HCT116 (cell line): Measurements from ENCODE around the gene SLC46A3. TPM values are rescaled to one million over a fixed set of nuclear protein-coding genes. Genes with fewer than 3 reads are reported as not detected.
A peak's percentile ranks its signal among the peaks of the same experiment; 100 is the strongest.

Source experiments
- ATAC-seq: fragments of 200-7000 bp; cut with Tn5 transposase; 2 replicates; pipeline ENCODE4 v1.9.1; 2020; ENCODE audit warnings: mild to moderate bottlenecking, moderate library complexity
- BruUV-seq: library from RNA; stranded (reverse); fragments of 400-500 nt; replicated peaks from 2 replicates; lab custom pipeline; 2021; lab: Mats Ljungman, UMichigan
- CTCF ChIA-PET: fragments of 300-600 bp; sonication (Branson Sonifier 250); formaldehyde crosslinking; loops from one replicate; lab custom pipeline; 2021; ENCODE audit warnings: antibody characterized with exemption; lab: Charles Lee
- POLR2A ChIA-PET: fragments of 300-600, 350-600 bp; sonication (Branson Sonifier 250); formaldehyde crosslinking; loops from one replicate; lab custom pipeline; 2021; ENCODE audit warnings: antibody characterized with exemption; lab: Charles Lee
- RAD21 ChIA-PET, 2 experiments: fragments of 300-600 bp; sonication (Branson Sonifier 250); formaldehyde crosslinking; loops; one replicate each; lab custom pipeline; 2023; ENCODE audit warnings: low total read pairs in 2 of 2; ENCODE audit not compliant: uncharacterized antibody in 2 of 2, unreplicated experiment in 2 of 2, low non-redundant PET in 1 of 2; lab: Charles Lee
- DNase-seq: peaks from one replicate; pipeline ENCODE4 v3.0.0-alpha.2; 2010; ENCODE audit warnings: low read depth, low spot score
- H2AFZ ChIP-seq: fragments of 200-600 bp; shearing (Covaris generic), sonication (generic); 2 replicates; pipeline ENCODE4 v1.6.1; 2017; ENCODE audit warnings: low read depth, mixed run types, mixed read lengths, antibody characterized with exemption, low read length; ENCODE audit not compliant: poor library complexity, severe bottlenecking
- H3K27ac ChIP-seq: 2 replicates; pipeline ENCODE4 v1.5.1; 2012; ENCODE audit warnings: low read depth, low read length
- H3K27me3 ChIP-seq: fragments of 200-600 bp; sonication (generic); 2 replicates; pipeline ENCODE4 v1.6.1; 2016; ENCODE audit warnings: mixed run types, low read length, mixed read lengths; ENCODE audit not compliant: insufficient read depth
- H3K36me3 ChIP-seq, 2 experiments: fragments of 200-500 bp in 1 of 2; fragments of 200-600 bp in 1 of 2; sonication (Bioruptor generic) in 1 of 2; sonication (generic) in 1 of 2; 2 replicates each; pipeline versions ENCODE4 v1.5.1 to v1.6.1; 2014 to 2016; ENCODE audit warnings: low read length in 2 of 2, inconsistent platforms in 1 of 2, mixed read lengths in 1 of 2, mixed run types in 1 of 2; ENCODE audit not compliant: insufficient read depth in 2 of 2, control insufficient read depth in 1 of 2
- H3K4me1 ChIP-seq, 2 experiments: fragments of 200-600 bp in 1 of 2; sonication (generic) in 1 of 2; 2 replicates each; pipeline versions ENCODE4 v1.5.1 to v1.6.1; 2012 to 2017; ENCODE audit warnings: low read length in 2 of 2, inconsistent platforms in 1 of 2, mild to moderate bottlenecking in 1 of 2, mixed read lengths in 1 of 2, mixed run types in 1 of 2, moderate library complexity in 1 of 2; ENCODE audit not compliant: insufficient read depth in 2 of 2, control insufficient read depth in 1 of 2
- H3K4me2 ChIP-seq: fragments of 200-600 bp; sonication (generic); 2 replicates; pipeline ENCODE4 v1.6.1; 2017; ENCODE audit warnings: mixed run types, low read length, mixed read lengths
- H3K4me3 ChIP-seq, 2 experiments: fragments of 200-600 bp in 1 of 2; sonication (generic) in 1 of 2; replicated peaks in 1 of 2; 2 replicates each; pipeline ENCODE4 v1.5.1; 2011 to 2016; ENCODE audit warnings: low read length in 2 of 2, control low read depth in 1 of 2, low read depth in 1 of 2, mild to moderate bottlenecking in 1 of 2, mixed read lengths in 1 of 2, mixed run types in 1 of 2
- H3K79me2 ChIP-seq: fragments of 200-600 bp; sonication (generic); 2 replicates; pipeline ENCODE4 v1.6.1; 2017; ENCODE audit warnings: mild to moderate bottlenecking, mixed run types, low read length, moderate library complexity, mixed read lengths; ENCODE audit not compliant: insufficient read depth
- H3K9ac ChIP-seq: fragments of 200-600 bp; sonication (generic); 2 replicates; pipeline ENCODE4 v1.6.1; 2016; ENCODE audit warnings: low read length, mixed read lengths
- H3K9me2 ChIP-seq: fragments of 200-600 bp; sonication (generic), shearing (Covaris generic); 2 replicates; pipeline ENCODE4 v1.6.1; 2017; ENCODE audit warnings: mixed run types, mild to moderate bottlenecking, moderate library complexity; ENCODE audit not compliant: insufficient read depth
- H3K9me3 ChIP-seq, 2 experiments: fragments of 200-500 bp in 1 of 2; fragments of 200-600 bp in 1 of 2; sonication (Bioruptor generic) in 1 of 2; sonication (generic) in 1 of 2; 2 replicates each; pipeline ENCODE4 v1.6.1; 2014 to 2017; ENCODE audit warnings: low read length in 2 of 2, mixed read lengths in 2 of 2, inconsistent platforms in 1 of 2, low read depth in 1 of 2, mild to moderate bottlenecking in 1 of 2, mixed run types in 1 of 2, moderate library complexity in 1 of 2; ENCODE audit not compliant: control insufficient read depth in 1 of 2, insufficient read depth in 1 of 2
- H4K20me1 ChIP-seq: fragments of 200-600 bp; sonication (generic), shearing (Covaris generic); 2 replicates; pipeline ENCODE4 v1.6.1; 2017; ENCODE audit warnings: mixed run types, mild to moderate bottlenecking, moderate library complexity; ENCODE audit not compliant: insufficient read depth
- CBX3 ChIP-seq: IDR thresholded peaks from 2 replicates; pipeline ENCODE4 v1.6.1; 2012; ENCODE audit warnings: low read depth
- CEBPB ChIP-seq: IDR thresholded peaks from 2 replicates; pipeline ENCODE4 v1.6.1; 2012; ENCODE audit warnings: low read depth
- EGR1 ChIP-seq: IDR thresholded peaks from 2 replicates; pipeline ENCODE4 v1.6.1; 2012; ENCODE audit warnings: low read depth
- ELF1 ChIP-seq: IDR thresholded peaks from 2 replicates; pipeline ENCODE4 v1.6.1; 2012; ENCODE audit warnings: low read depth, borderline replicate concordance
- EZH2 ChIP-seq: fragments of 200-600 bp; sonication (generic); IDR thresholded peaks from 2 replicates; pipeline ENCODE4 v1.6.1; 2017; ENCODE audit warnings: antibody characterized with exemption, mixed run types
- EZH2phosphoT487 ChIP-seq: fragments of 200-600 bp; IDR thresholded peaks from 2 replicates; pipeline ENCODE4 v1.6.1; 2018; ENCODE audit warnings: antibody characterized with exemption, borderline replicate concordance
- FOSL1 ChIP-seq: IDR thresholded peaks from 2 replicates; pipeline ENCODE4 v1.6.1; 2012; ENCODE audit warnings: low read depth
- JUND ChIP-seq: IDR thresholded peaks from 2 replicates; pipeline ENCODE4 v1.6.1; 2012
- POLR2A ChIP-seq: IDR thresholded peaks from 2 replicates; pipeline ENCODE4 v1.7.0; 2011; ENCODE audit warnings: borderline replicate concordance; ENCODE audit not compliant: insufficient read depth, insufficient read length; ENCODE audit errors: extremely low read depth
- POLR2AphosphoS5 ChIP-seq: IDR thresholded peaks from 2 replicates; pipeline ENCODE4 v1.6.1; 2011; ENCODE audit warnings: mild to moderate bottlenecking, low read depth, low read length, moderate library complexity
- RAD21 ChIP-seq: IDR thresholded peaks from 2 replicates; pipeline ENCODE4 v1.6.1; 2012; ENCODE audit warnings: low read depth, mild to moderate bottlenecking
- SIN3A ChIP-seq: IDR thresholded peaks from 2 replicates; pipeline ENCODE4 v1.6.1; 2012; ENCODE audit warnings: low read depth
- SP1 ChIP-seq: IDR thresholded peaks from 2 replicates; pipeline ENCODE4 v1.6.1; 2012; ENCODE audit warnings: low read depth
- SRF ChIP-seq: IDR thresholded peaks from 2 replicates; pipeline ENCODE4 v1.6.1; 2012; ENCODE audit warnings: low read depth
- TCF7L2 ChIP-seq: IDR thresholded peaks from 2 replicates; pipeline ENCODE4 v1.7.0; 2011; ENCODE audit warnings: borderline replicate concordance, inconsistent platforms; ENCODE audit not compliant: insufficient read depth, insufficient read length; ENCODE audit errors: extremely low read depth
- YY1 ChIP-seq: IDR thresholded peaks from 2 replicates; pipeline ENCODE4 v1.6.1; 2011; ENCODE audit warnings: low read length, low read depth, moderate library complexity, mild to moderate bottlenecking; ENCODE audit not compliant: insufficient replicate concordance; ENCODE audit errors: extremely low read depth
- ZFX ChIP-seq: fragments of 450-650 bp; IDR thresholded peaks from 2 replicates; pipeline ENCODE4 v1.6.1; 2017
- ZNF274 ChIP-seq: fragments of 200-500 bp; sonication (Bioruptor generic); IDR thresholded peaks from 2 replicates; pipeline ENCODE4 v1.6.1; 2014; ENCODE audit warnings: mild to moderate bottlenecking, low read depth, low read length, inconsistent platforms
- intact Hi-C: fragments of 100-400 bp; cut with micrococcal nuclease; formaldehyde crosslinking; loops from 2 replicates; pipeline ENCODE4 v1.10.0; 2022
- total RNA-seq: library from RNA; stranded (reverse); gene quantifications from one replicate; pipeline ENCODE4 v1.2.1, GENCODE V29; 2021; ENCODE audit not compliant: unreplicated experiment
- TF ChIP-seq, protein P1 (sequence below): IDR thresholded peaks from 2 replicates; pipeline ENCODE4 v1.6.1; 2012
- TF ChIP-seq, protein P2 (sequence below), 3 experiments: fragments of 200-600 bp in 1 of 3; sonication (generic) in 1 of 3; IDR thresholded peaks in 2 of 3; conservative IDR thresholded peaks in 1 of 3; 2 replicates each; pipeline ENCODE4 v1.5.1; 2012 to 2017; ENCODE audit warnings: low read depth in 2 of 3, low read length in 2 of 3, antibody characterized with exemption in 1 of 3, borderline replicate concordance in 1 of 3, control low read depth in 1 of 3, mild to moderate bottlenecking in 1 of 3, mixed read lengths in 1 of 3, mixed run types in 1 of 3, moderate library complexity in 1 of 3; ENCODE audit not compliant: insufficient read depth in 1 of 3
- TF ChIP-seq, protein P3 (sequence below): IDR thresholded peaks from 2 replicates; pipeline ENCODE4 v1.6.1; 2012; ENCODE audit warnings: low read depth
- TF ChIP-seq, protein P4 (sequence below): IDR thresholded peaks from 2 replicates; pipeline ENCODE4 v1.6.1; 2012

Gene SLC46A3
- total RNA-seq, 1 experiment from 2014 or later, result 0.93 TPM

DNA sequence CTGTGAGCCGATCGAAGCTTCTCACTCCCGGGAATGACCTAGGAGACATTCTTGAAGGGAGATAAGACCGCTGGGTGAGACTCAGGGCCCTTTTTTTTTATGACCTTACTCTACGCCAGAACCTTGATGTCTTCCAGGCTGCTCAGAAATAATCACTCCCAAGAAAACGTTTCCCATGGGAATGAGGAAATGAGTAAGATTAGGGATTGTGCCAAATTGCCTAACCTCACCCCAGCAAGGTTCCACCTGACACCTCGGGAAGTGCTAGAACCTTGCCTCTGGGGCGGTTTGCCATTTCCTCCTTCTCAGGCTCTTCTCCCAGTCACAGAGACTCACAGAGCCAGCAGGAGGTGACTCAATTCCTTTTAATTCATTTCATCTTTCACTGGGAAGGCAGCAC, 2.3 kb downstream of the SLC46A3 start:
- H2AFZ ChIP-seq, result peak overlapping the region; percentile 32
- RAD21 ChIA-PET, result no interaction called here
- ATAC-seq, result no peak
- no peak for TF ChIP-seq JUND
- peak; percentile 43; the same call in 1 of the 2 replicates for TF ChIP-seq SP1
- no peak for TF ChIP-seq SRF
- TF ChIP-seq TCF7L2, result no peak
- TF ChIP-seq FOSL1, result 0 out of 2 replicates have a peak, but pooled peaks have one; percentile 5
- no peak for TF ChIP-seq EGR1
- no peak for TF ChIP-seq EZH2phosphoT487
- TF ChIP-seq POLR2A, result no peak
- no peak for TF ChIP-seq POLR2AphosphoS5
- 0 out of 2 replicates have a peak, but pooled peaks have one; percentile 11 for TF ChIP-seq RAD21
- TF ChIP-seq SIN3A, result no peak
- TF ChIP-seq ELF1, result peak; percentile 30
- TF ChIP-seq CBX3, result 0 out of 2 replicates have a peak, but pooled peaks have one; percentile 27
- TF ChIP-seq CEBPB, result peak; percentile 59
- no peak for TF ChIP-seq ZNF274
- TF ChIP-seq, protein P1, sequence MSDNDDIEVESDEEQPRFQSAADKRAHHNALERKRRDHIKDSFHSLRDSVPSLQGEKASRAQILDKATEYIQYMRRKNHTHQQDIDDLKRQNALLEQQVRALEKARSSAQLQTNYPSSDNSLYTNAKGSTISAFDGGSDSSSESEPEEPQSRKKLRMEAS, result peak; percentile 25; the same call in 1 of the 2 replicates
- TF ChIP-seq, protein P2, sequence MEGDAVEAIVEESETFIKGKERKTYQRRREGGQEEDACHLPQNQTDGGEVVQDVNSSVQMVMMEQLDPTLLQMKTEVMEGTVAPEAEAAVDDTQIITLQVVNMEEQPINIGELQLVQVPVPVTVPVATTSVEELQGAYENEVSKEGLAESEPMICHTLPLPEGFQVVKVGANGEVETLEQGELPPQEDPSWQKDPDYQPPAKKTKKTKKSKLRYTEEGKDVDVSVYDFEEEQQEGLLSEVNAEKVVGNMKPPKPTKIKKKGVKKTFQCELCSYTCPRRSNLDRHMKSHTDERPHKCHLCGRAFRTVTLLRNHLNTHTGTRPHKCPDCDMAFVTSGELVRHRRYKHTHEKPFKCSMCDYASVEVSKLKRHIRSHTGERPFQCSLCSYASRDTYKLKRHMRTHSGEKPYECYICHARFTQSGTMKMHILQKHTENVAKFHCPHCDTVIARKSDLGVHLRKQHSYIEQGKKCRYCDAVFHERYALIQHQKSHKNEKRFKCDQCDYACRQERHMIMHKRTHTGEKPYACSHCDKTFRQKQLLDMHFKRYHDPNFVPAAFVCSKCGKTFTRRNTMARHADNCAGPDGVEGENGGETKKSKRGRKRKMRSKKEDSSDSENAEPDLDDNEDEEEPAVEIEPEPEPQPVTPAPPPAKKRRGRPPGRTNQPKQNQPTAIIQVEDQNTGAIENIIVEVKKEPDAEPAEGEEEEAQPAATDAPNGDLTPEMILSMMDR (IDR thresholded peaks at IDR 0.05 in 2 of 3, conservative IDR thresholded peaks at IDR 0.05 in 1 of 3; ENCODE audit: borderline replicate concordance in 1 of 3, insufficient read depth in 1 of 3, low read depth in 2 of 3, low read length in 2 of 3), result no peak
- TF ChIP-seq ZFX, result no peak
- TF ChIP-seq, protein P3, sequence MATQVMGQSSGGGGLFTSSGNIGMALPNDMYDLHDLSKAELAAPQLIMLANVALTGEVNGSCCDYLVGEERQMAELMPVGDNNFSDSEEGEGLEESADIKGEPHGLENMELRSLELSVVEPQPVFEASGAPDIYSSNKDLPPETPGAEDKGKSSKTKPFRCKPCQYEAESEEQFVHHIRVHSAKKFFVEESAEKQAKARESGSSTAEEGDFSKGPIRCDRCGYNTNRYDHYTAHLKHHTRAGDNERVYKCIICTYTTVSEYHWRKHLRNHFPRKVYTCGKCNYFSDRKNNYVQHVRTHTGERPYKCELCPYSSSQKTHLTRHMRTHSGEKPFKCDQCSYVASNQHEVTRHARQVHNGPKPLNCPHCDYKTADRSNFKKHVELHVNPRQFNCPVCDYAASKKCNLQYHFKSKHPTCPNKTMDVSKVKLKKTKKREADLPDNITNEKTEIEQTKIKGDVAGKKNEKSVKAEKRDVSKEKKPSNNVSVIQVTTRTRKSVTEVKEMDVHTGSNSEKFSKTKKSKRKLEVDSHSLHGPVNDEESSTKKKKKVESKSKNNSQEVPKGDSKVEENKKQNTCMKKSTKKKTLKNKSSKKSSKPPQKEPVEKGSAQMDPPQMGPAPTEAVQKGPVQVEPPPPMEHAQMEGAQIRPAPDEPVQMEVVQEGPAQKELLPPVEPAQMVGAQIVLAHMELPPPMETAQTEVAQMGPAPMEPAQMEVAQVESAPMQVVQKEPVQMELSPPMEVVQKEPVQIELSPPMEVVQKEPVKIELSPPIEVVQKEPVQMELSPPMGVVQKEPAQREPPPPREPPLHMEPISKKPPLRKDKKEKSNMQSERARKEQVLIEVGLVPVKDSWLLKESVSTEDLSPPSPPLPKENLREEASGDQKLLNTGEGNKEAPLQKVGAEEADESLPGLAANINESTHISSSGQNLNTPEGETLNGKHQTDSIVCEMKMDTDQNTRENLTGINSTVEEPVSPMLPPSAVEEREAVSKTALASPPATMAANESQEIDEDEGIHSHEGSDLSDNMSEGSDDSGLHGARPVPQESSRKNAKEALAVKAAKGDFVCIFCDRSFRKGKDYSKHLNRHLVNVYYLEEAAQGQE, result no peak
- TF ChIP-seq YY1, result no peak
- no peak for TF ChIP-seq EZH2
- TF ChIP-seq, protein P4, sequence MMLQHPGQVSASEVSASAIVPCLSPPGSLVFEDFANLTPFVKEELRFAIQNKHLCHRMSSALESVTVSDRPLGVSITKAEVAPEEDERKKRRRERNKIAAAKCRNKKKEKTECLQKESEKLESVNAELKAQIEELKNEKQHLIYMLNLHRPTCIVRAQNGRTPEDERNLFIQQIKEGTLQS, result no peak

More for the DNA sequence above, 2.3 kb downstream of the SLC46A3 start:
- no peaks in the 10 kb centered on the region for H3K9me2 ChIP-seq
- BruUV-seq, result no TSS peak
- POLR2A ChIA-PET, result no interaction called here
- H3K9me3 ChIP-seq, result no peaks in the 10 kb centered on the region
- no peaks in the 10 kb centered on the region for H3K36me3 ChIP-seq
- H3K79me2 ChIP-seq, result no peaks in the 10 kb centered on the region
- no peaks in the 10 kb centered on the region for H4K20me1 ChIP-seq
- H3K27ac ChIP-seq, result no peak overlapping the region
- no peak overlapping the region for H3K9ac ChIP-seq
- CTCF ChIA-PET, result interaction anchor here (2.6 kb wide), 1 partner anchor 80 kb away, joined by 7 read pairs; no protein-coding TSS in a partner anchor
- H3K4me1 ChIP-seq, result peaks cover 14 to 31% of the 10 kb centered on the region in 2 experiments; a peak in 3 of 4 replicates
- no peaks in the 10 kb centered on the region for H3K27me3 ChIP-seq
- intact Hi-C loops, result no loop called here
- no peak overlapping the region for H3K4me3 ChIP-seq
- peak overlapping the region; percentile 87 for H3K4me2 ChIP-seq
- DNase-seq, result peak; percentile 35
